HG03095 (cell line): ENCODE data around the gene PFKP.
"Not testable (repeated sequence)": the region's sequence is repeated elsewhere in the genome, so short reads cannot be mapped to it uniquely, and the experiment has no call there.

ENCODE experiments used
- ATAC-seq: cut with Tn5 transposase; IDR thresholded peaks from one replicate; pipeline ENCODE4 v1.9.1; 2021; ENCODE audit warnings: moderate library complexity; ENCODE audit not compliant: unreplicated experiment

Gene PFKP

DNA sequence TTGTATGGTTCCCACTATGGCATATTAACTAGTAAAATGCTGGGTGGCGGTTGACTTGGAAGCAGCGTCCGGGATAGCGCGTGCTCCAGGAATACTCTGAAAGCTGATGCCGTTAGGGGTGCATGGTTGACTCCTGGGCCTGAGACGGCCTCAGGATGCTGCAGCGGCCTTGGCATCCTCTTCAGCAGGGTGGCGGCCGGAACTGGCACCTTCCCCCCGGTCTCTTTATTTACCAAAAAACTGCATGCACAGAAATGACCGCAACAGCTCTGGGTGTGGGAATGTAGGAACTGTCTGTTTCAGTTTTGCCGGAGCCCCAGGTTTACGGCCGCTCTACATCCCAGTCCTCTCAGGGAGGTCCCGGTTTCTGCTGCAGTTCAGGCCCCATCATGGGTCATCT lies 28.8 kb downstream of the PFKP start:
- no peak for ATAC-seq

- ATAC-seq = no peak
Observed at GRCh38 chr10:3097160-3097559, 29.8 kb downstream of the PFKP start.

- ATAC-seq = no peak
Observed at GRCh38 chr10:3098689-3099088, 31.3 kb downstream of the PFKP start.

DNA sequence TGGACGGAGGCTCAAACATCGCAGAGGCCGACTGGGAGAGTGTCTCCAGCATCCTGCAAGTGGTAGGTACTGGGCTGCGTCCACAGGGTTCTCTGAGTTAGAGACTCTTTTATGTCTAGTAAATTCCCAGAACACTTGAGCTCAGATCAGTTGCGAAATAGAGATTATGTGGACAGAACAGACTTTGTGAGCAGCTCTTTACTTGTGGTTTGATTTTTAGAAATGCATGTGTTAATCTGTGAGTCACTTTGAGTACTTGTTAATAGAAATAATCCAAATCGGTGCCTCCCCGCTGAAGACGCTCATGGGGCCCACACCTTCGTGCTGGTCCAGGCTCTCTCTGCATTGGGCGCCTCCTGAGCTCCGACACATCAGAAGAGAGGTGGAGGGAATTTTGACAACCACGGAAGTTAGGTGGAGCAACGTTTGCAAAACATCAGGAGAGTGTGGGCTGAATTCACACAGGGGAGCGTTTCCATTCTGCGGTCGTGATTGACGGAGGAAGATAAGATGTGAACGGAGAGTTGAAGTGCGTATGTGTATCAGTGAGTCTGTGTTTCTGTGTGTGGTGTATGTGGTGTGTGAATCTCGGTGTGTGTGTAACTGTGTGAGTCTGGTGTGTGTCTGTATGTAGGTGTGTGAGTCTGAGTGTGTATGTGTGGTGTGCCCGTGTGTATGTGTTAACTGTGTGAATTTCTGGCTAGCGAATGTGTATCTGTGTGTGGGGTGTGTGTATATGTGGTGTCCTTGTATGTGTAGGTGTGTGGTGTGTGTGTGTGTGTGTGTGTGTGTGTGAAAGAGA lies 32.1 kb downstream of the PFKP start:
- ATAC-seq = no peak

- no peak for ATAC-seq
Observed at GRCh38 chr10:3100093-3100792, 32.9 kb downstream of the PFKP start.

DNA sequence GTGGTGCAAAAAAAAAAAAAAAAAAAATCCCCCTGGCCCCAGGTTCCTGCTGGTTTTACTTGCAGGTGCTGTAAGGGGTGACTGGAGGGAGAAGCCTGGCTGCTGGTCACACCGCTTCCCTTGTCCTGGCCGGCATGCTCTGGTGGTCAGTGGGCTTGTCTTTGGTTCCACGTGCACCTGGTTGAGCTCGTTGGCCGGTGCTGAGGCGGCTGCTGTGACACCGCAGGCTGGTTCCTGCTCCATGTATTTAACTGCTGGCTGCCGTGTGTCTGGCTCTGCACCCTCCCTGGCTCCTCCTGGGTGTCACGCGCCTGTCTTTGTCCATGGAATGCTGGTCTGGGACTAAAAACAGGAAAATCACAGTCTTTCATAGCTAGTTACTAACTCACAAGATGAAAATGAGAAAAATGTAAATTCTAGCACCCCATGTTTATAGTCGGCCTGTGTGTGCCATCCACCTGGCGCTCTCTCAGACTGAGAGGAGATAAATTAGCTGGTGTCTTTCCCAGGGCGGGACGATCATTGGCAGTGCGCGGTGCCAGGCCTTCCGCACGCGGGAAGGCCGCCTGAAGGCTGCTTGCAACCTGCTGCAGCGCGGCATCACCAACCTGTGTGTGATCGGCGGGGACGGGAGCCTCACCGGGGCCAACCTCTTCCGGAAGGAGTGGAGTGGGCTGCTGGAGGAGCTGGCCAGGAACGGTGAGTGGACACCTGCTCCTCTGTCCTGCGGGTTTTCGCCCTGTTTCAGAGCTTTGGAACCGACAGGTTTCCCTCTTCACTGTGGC lies 33.7 kb downstream of the PFKP start:
- no peak for ATAC-seq

DNA sequence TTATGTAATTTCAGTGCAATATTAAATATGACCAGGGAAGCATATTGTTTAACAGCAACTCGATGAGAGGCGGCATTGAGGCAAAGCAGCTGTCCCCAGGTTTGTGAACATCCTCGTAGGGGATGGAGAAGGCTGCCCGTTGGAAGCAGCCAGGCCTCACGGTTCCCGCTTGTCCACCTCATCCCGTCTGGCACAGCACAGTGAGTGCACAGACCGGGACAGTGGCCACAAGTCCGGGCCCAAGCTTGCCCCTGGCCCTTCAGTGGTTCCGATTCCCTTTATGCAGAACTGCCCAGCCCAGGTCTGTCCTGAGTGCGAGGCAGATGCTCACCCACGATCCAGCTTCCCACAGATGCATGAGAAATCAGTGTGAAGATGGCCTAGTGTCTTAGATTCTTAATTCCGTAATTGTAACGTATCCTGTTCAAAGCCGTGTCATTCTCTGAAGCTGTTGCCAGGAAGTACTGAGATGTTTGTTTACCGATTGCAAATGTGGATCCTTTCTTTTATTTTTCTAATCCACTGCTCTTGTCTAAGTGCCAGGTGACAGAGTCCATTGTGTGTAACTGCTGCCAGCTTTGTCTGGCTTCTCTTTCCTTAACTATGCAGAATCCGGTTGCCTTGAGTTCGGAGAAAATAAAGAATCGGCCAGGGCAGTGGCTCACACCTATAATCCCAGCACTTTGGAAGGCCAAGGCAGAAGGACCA lies 35.5 kb downstream of the PFKP start:
- ATAC-seq = no peak

DNA sequence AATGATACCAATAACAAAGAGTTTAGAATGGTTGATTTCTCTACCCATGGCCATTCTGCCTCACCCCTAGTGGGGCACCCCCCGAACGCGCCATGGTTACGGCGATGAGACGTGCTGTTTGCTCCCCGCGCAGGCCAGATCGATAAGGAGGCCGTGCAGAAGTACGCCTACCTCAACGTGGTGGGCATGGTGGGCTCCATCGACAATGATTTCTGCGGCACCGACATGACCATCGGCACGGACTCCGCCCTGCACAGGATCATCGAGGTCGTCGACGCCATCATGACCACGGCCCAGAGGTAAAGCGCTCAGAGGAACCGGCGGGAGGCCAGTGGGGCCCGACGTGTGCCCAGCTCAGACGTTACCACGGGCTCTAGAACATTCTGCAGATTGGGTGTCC lies 36.3 kb downstream of the PFKP start:
- ATAC-seq = no peak

- no peak for ATAC-seq
Observed at GRCh38 chr10:3104251-3104918, 37.0 kb downstream of the PFKP start.

- ATAC-seq = no peak
Observed at GRCh38 chr10:3105166-3105565, 37.8 kb downstream of the PFKP start.

DNA sequence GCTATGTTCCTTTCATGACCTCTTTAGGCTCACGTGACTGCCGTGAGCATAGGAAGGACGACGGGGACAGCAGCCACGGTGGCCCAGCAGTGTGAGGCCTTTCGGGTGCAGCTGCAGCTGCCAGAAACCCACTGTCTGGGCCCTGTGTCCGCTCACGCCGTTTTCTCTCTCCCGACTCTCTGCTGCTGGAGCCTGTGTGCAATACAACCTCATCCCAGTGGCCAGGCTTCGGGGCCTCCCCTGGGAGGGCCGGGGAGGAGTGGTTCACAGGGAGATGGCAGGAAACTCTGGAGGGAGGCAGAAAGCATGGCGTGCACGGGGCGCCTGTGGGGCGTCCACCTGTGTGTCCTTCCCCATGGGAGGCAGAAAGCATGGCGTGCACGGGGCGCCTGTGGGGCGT lies 38.6 kb downstream of the PFKP start:
- no peak for ATAC-seq

DNA sequence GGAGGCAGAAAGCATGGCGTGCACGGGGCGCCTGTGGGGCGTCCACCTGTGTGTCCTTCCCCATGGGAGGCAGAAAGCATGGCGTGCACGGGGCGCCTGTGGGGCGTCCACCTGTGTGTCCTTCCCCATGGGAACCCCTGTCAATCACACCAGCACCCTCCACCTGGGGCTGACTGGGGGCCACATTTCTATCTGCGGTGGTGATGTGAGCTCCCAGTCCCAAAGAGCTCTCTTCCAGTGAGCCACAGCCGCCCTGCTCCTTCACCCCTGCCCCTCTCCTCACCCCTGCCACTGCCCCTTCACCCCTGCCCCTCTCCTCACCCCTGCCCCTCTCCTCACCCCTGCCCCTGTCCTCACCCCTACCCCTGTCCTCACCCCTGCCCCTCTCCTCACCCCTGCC lies 39.0 kb downstream of the PFKP start:
- ATAC-seq = not testable (repeated sequence)

DNA sequence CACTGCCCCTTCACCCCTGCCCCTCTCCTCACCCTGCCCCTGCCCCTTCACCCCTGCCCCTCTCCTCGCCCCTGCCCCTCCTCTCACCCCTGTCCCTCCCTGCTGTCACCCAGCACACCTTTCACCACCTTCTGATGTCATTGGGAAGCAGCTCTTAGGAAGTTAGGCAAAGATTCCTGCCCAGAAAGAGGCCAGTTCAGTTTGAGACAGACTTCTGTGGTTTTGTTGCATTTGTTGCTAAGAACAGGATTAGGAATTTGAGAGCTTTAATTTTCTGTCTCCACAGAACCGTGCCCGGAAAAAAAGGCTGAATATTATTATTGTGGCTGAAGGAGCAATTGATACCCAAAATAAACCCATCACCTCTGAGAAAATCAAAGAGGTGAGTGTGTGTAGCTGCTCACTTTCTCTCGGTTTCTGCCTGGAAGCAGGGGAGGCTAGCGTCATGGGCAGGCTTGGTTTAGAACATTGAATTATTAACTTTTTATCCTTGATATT lies 39.6 kb downstream of the PFKP start:
- ATAC-seq = no peak

DNA sequence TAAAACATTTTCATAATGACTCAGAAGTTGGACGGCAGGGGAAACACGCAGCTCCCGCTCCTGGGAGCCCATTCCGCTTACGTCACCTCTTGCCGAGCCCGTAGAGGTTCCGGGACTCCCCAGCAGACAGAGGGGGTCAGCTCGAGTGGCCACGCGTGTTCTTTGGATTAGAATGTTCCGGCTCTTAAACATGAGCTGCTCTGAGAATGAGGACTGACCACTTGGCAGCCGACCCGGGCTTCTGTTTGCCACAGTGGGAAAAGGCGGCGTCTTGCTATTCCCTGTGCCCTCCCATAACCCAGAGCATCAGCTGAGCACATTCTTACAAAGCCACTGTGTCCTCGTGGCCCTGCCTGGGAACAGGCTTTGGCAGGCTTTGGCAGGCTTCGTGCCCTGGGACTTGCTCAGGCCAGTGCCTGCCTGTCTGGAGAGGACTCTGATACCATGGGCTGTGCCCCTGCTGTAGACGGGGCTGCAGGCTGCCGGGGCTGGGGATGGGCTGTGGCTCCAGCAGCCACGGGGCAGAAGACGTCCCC lies 40.1 kb downstream of the PFKP start:
- ATAC-seq = no peak

- no peak for ATAC-seq
Observed at GRCh38 chr10:3108033-3108432, 40.7 kb downstream of the PFKP start.

DNA sequence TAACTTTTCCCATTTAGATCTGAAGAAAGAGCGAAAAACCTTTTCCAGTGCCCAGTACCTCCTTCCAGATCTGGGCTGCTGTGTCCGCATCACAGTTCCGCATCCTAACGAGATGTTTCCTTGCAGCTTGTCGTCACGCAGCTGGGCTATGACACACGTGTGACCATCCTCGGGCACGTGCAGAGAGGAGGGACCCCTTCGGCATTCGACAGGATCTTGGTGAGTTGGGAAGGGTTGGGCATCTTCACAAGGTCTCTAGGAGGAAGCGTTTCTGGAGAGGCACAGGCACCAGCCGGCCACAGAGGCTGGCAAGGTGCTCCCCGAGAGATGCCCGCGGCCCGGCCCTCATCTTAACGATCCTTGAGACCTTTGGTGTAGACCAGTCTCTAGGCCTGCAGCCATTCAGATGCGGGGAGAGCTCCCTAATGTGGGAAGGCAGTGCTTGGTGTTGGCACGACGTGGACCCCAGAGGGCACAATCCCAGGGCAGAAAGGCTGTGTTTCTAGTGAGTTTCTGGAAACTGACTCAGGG lies 41.3 kb downstream of the PFKP start:
- no peak for ATAC-seq

DNA sequence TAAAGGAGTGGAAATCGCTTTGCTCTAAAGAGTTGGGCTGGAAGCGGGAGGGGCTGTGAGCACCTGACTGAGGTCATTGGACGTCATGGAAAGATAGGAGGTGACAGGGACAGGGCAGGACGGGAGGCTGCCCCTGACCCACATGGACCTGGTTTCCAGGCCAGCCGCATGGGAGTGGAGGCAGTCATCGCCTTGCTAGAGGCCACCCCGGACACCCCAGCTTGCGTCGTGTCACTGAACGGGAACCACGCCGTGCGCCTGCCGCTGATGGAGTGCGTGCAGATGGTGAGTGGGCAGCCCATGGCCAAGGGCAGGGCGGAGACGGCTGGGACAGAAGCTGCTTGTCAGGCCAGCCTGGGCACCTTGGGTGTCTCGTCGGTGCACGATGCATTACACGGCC lies 41.8 kb downstream of the PFKP start:
- no peak for ATAC-seq

DNA sequence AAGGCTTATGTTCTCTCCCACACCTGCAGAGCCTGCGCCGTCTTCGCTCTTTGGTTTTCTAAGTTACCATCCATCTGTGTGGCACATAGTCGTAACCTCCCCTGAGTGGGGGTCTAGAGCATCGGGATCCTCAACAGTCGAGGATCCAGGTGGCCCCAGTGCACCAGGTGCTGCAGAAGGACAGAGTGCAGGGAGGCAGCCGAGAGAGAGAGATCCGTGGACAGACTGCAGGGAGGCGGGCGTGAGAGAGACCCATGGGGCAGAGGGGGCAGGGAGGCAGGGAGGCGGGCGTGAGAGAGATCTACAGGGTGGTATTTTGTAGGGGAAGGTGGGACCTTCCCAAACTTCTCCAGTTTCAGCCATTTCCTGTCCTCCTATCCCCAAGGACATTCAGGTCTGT lies 42.3 kb downstream of the PFKP start:
- ATAC-seq = no peak

GRCh38 chr10:3110782-3111620 lies 43.7 kb downstream of the PFKP start:
- ATAC-seq = no peak
